ENCODE results near the gene CFAP20.
"Not testable (repeated sequence)": the region's sequence is repeated elsewhere in the genome, so short reads cannot be mapped to it uniquely, and the experiment has no call there.

The CFAP20 gene

GRCh38 chr16:58096249-58096648 is 32.9 kb downstream of the CFAP20 start:
- Histone ChIP-seq H3K79me2 (ENCODE audit: insufficient read depth, low read length) (no peaks in the 10 kb centered on the region), H3K9me3 (ENCODE audit: insufficient read depth, low read length) (no peaks in the 10 kb centered on the region), H3K4me3 (ENCODE audit: insufficient read depth, low read length, poor library complexity, severe bottlenecking) (no peak overlapping the region), H3K36me3 (ENCODE audit: low read length) (no peaks in the 10 kb centered on the region), H3K4me2 (ENCODE audit: low read depth, low read length, poor library complexity, severe bottlenecking) (no peak overlapping the region), H3F3A (ENCODE audit: insufficient read depth) (no peaks in the 10 kb centered on the region), H4K20me1 (ENCODE audit: low read depth, low read length) (no peaks in the 10 kb centered on the region), H3K27me3 (ENCODE audit: low read length) (no peaks in the 10 kb centered on the region), H2AFZ (ENCODE audit: low read depth, low read length, severe bottlenecking) (no peak overlapping the region), H3K9me2 (replicated peaks; ENCODE audit: insufficient read depth, low read length) (no peaks in the 10 kb centered on the region), H3K9ac (ENCODE audit: low read length) (no peak overlapping the region), H3K27ac (ENCODE audit: low read depth, low read length) (no peak overlapping the region)
- TF ChIP-seq, protein P1, sequence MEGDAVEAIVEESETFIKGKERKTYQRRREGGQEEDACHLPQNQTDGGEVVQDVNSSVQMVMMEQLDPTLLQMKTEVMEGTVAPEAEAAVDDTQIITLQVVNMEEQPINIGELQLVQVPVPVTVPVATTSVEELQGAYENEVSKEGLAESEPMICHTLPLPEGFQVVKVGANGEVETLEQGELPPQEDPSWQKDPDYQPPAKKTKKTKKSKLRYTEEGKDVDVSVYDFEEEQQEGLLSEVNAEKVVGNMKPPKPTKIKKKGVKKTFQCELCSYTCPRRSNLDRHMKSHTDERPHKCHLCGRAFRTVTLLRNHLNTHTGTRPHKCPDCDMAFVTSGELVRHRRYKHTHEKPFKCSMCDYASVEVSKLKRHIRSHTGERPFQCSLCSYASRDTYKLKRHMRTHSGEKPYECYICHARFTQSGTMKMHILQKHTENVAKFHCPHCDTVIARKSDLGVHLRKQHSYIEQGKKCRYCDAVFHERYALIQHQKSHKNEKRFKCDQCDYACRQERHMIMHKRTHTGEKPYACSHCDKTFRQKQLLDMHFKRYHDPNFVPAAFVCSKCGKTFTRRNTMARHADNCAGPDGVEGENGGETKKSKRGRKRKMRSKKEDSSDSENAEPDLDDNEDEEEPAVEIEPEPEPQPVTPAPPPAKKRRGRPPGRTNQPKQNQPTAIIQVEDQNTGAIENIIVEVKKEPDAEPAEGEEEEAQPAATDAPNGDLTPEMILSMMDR (IDR thresholded peaks at IDR 0.05; ENCODE audit: insufficient read depth, low read length, poor library complexity, severe bottlenecking): no peak
- TF ChIP-seq EZH2phosphoT487 (conservative IDR thresholded peaks at IDR 0.05; ENCODE audit: low read length): no peak

DNA sequence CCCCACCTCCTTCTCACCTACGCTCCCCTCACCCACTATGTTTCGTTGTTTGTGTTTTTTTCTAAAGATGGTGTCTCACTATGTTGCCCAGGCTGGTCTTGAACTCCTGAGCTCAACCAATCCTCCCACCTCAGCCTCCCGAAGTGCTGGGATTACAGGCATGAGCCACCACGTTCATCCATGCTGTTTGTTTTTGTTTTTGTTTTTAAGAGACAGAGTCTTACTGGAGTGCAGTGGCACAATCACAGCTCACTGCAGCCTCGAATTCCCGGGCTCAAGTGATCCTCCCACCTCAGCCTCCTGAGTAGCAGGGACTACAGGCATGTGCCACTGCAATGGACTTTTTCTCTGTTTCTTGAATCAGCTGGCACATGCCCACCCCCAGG is 33.6 kb downstream of the CFAP20 start:
- not testable (repeated sequence) for H4K20me1 ChIP-seq (ENCODE audit: low read depth, low read length); H3K36me3 ChIP-seq (ENCODE audit: low read length); H3F3A ChIP-seq (ENCODE audit: insufficient read depth); H3K9ac ChIP-seq (ENCODE audit: low read length); H3K9me2 ChIP-seq (replicated peaks; ENCODE audit: insufficient read depth, low read length); H3K27ac ChIP-seq (ENCODE audit: low read depth, low read length); H3K27me3 ChIP-seq (ENCODE audit: low read length); H3K9me3 ChIP-seq (ENCODE audit: insufficient read depth, low read length); H3K79me2 ChIP-seq (ENCODE audit: insufficient read depth, low read length); H2AFZ ChIP-seq (ENCODE audit: low read depth, low read length, severe bottlenecking); H3K4me2 ChIP-seq (ENCODE audit: low read depth, low read length, poor library complexity, severe bottlenecking); H3K4me3 ChIP-seq (ENCODE audit: insufficient read depth, low read length, poor library complexity, severe bottlenecking)

DNA sequence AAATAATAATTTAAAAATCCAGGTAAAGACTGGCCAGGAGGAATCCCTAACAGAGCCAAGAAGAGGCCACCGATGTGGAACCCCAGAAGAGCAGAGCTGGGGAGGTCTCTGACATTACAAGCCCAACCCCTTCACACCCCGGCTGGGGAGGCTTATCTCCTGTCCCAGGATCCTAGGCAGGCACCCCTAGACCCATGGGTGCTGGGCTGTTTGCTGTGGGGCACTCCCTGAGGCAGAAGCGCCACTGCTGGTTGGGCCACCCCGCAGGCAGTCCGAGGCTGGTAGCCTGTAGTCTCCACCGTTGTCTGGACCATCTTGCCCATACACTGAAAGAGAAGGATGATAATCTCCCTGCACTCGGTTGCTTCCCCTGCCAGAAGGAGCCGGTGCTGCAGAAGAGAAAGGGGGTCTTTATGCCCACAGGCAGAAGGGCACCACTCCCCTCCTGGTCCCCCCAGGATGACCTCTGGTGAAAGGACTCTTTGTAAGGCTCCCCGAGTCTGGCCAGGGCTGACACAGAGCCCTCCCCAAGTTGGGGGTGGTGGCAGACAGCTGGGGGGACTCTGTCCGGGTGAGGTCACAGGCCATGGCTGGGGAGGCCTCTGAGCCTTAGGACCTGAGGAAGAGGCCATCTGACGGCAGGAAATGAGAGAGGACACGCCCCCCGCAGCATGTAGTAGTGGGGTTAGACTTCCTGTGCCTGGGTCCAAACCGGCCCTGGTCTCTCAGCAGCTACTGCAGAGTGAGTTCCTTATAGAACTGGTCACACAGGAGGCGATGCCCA is 34.2 kb downstream of the CFAP20 start:
- Histone ChIP-seq H3K4me3 (ENCODE audit: insufficient read depth, low read length, poor library complexity, severe bottlenecking) (no peak overlapping the region), H3K9me3 (ENCODE audit: insufficient read depth, low read length) (no peaks in the 10 kb centered on the region), H3K27ac (ENCODE audit: low read depth, low read length) (no peak overlapping the region), H3K79me2 (ENCODE audit: insufficient read depth, low read length) (no peaks in the 10 kb centered on the region), H4K20me1 (ENCODE audit: low read depth, low read length) (no peaks in the 10 kb centered on the region), H2AFZ (ENCODE audit: low read depth, low read length, severe bottlenecking) (no peak overlapping the region), H3K27me3 (ENCODE audit: low read length) (no peaks in the 10 kb centered on the region), H3K4me2 (ENCODE audit: low read depth, low read length, poor library complexity, severe bottlenecking) (no peak overlapping the region), H3K9ac (ENCODE audit: low read length) (no peak overlapping the region), H3F3A (ENCODE audit: insufficient read depth) (no peaks in the 10 kb centered on the region), H3K9me2 (replicated peaks; ENCODE audit: insufficient read depth, low read length) (no peaks in the 10 kb centered on the region), H3K36me3 (ENCODE audit: low read length) (no peaks in the 10 kb centered on the region)
- TF ChIP-seq EZH2phosphoT487 (conservative IDR thresholded peaks at IDR 0.05; ENCODE audit: low read length): no peak
- TF ChIP-seq, protein P1 (IDR thresholded peaks at IDR 0.05; ENCODE audit: insufficient read depth, low read length, poor library complexity, severe bottlenecking): no peak

GRCh38 chr16:58094026-58094425 is 35.2 kb downstream of the CFAP20 start:
- TF ChIP-seq, protein P1 (IDR thresholded peaks at IDR 0.05; ENCODE audit: insufficient read depth, low read length, poor library complexity, severe bottlenecking): no peak
- TF ChIP-seq EZH2phosphoT487 (conservative IDR thresholded peaks at IDR 0.05; ENCODE audit: low read length): no peak
- Histone ChIP-seq H3K9ac (ENCODE audit: low read length) (no peak overlapping the region), H3K4me3 (ENCODE audit: insufficient read depth, low read length, poor library complexity, severe bottlenecking) (no peak overlapping the region), H3K27ac (ENCODE audit: low read depth, low read length) (no peak overlapping the region), H2AFZ (ENCODE audit: low read depth, low read length, severe bottlenecking) (no peak overlapping the region), H4K20me1 (ENCODE audit: low read depth, low read length) (no peaks in the 10 kb centered on the region), H3K9me2 (replicated peaks; ENCODE audit: insufficient read depth, low read length) (no peaks in the 10 kb centered on the region), H3F3A (ENCODE audit: insufficient read depth) (no peaks in the 10 kb centered on the region), H3K27me3 (ENCODE audit: low read length) (no peaks in the 10 kb centered on the region), H3K4me2 (ENCODE audit: low read depth, low read length, poor library complexity, severe bottlenecking) (no peak overlapping the region), H3K79me2 (ENCODE audit: insufficient read depth, low read length) (no peaks in the 10 kb centered on the region), H3K9me3 (ENCODE audit: insufficient read depth, low read length) (no peaks in the 10 kb centered on the region), H3K36me3 (ENCODE audit: low read length) (no peaks in the 10 kb centered on the region)

- H3K4me3 ChIP-seq (ENCODE audit: insufficient read depth, low read length, poor library complexity, severe bottlenecking); H3K79me2 ChIP-seq (ENCODE audit: insufficient read depth, low read length); H3K27ac ChIP-seq (ENCODE audit: low read depth, low read length); H4K20me1 ChIP-seq (ENCODE audit: low read depth, low read length); H3K27me3 ChIP-seq (ENCODE audit: low read length); H3K36me3 ChIP-seq (ENCODE audit: low read length); H3K4me2 ChIP-seq (ENCODE audit: low read depth, low read length, poor library complexity, severe bottlenecking); H3K9ac ChIP-seq (ENCODE audit: low read length); H3F3A ChIP-seq (ENCODE audit: insufficient read depth); H3K9me2 ChIP-seq (replicated peaks; ENCODE audit: insufficient read depth, low read length); H3K9me3 ChIP-seq (ENCODE audit: insufficient read depth, low read length); H2AFZ ChIP-seq (ENCODE audit: low read depth, low read length, severe bottlenecking): not testable (repeated sequence)
These were observed 38.8 kb downstream of the CFAP20 start for GRCh38 chr16:58090396-58090795.

Measured in SU-DHL-6 (cell line).